Activated CD4-positive, alpha-beta T cell treated with anti-CD3 and anti-CD28 coated beads, Interleukin-2, amount 50 U/mL, for 48 hours (primary cell): ENCODE results near the gene PPP1R13B.

ENCODE experiments used
- DNase-seq, 2 experiments: peaks; one replicate each; pipeline ENCODE4 v3.0.0-alpha.2; 2020

PPP1R13B gene

GRCh38 chr14:103710771-103711377 lies 136.5 kb downstream of the PPP1R13B start:
- no peak for DNase-seq

- DNase-seq = no peak
These were observed 137.6 kb downstream of the PPP1R13B start for GRCh38 chr14:103709814-103710213.

DNA sequence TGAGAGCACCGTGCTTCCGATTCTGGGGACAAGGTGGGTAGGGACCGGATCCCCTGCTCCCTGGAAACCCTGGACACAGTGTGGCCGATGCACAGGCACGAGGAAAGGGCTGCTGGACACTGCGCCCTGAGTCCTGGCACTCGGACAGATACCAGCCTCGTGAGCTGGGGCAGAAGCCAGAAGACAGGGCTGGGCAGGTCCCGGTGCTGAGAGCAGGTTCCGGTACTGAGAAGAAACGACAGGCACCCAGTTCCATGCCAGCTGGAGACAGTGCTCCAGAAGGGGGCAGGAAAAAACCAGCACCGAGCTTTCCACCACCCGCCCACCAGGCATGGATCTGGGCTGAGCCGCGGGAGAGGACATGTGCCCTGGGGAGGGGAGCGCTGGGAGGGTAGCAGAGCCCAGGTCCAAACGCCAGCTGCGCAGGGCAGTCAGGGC lies 138.6 kb downstream of the PPP1R13B start:
- no peak for DNase-seq

DNA sequence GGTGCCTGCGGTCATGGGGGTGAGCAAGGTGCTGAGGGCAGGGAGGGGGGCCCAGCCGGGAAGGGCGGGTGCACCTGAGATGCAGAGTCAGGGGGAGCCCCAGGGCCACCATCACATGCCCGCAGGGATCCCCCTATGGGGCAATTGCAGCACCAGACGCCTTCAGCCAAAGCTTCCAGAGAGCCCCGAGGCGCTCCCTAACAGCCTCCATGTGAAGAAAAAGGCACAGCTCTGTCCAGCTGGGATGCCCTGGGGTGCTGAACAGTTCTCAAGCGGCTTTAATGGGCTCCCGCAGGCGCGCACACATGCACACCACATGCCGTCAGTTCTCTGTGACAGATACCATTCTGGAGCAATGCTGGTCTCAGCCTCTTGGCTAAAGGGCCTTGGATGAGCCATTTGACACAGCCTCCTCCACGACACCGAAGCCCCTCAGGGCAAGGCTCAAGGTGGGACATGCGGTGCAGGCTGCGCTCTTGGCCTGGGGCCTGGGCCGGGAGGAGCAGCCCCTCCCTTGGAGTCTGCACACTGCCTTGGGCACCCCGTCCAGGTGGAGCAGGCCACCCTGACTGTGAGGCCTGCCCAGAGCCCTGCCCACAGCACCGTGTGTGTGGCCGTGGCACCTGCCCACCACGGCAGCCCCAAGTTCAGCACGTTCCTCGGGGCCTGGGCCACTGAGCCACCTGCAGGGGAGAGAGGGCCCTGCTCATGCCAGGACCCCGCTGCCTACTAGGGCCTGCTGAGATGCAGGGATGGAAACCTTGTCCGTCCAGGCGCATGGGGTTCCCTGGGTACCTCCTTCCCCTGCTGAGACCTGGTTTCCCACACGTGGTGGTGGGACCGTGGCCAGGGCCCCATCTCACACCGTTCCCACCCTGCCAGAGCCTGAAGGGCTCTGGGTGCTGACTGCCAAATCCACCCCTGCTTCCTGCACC lies 139.8 kb downstream of the PPP1R13B start:
- DNase-seq = no peak

- no peak for DNase-seq
These were observed 140.6 kb downstream of the PPP1R13B start for GRCh38 chr14:103706551-103707328.

DNA sequence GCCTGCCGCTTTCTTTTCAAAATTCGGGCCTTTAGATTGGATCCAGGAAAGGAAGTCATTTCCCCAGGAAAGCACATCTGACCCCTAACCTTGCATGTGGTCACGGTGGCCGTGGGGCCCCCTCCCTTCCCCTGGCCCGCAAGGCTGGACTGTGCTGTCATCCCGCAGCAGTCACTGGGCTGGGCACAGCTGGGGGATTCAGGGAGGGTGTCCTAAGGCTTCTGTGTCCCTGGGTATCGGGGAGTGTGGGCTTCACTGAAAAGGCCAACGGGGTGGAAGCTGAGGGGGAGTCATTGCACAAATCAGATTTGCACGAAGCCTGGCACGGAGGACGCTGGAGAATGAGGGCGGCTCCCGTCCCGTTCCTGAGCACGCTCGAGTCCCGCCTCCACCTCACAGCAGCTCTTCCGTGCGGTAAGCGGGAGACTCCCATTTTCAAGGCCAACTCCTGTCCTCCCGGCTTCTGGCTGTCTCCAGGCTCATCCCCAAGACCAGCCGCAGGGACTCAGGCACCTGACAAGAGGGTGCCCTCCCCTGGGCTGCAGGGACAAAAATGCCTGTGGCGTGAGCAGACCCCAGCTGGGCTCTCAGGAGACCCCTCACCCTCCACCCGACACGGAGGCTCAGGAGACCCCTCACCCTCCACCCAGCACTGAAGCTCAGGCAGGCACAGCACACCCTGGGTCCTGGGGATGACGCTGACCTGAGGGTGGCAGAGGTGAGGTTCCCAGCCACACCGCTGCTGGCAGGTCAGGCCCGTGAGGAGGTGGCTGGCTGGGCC lies 141.7 kb downstream of the PPP1R13B start:
- DNase-seq = no peak

DNA sequence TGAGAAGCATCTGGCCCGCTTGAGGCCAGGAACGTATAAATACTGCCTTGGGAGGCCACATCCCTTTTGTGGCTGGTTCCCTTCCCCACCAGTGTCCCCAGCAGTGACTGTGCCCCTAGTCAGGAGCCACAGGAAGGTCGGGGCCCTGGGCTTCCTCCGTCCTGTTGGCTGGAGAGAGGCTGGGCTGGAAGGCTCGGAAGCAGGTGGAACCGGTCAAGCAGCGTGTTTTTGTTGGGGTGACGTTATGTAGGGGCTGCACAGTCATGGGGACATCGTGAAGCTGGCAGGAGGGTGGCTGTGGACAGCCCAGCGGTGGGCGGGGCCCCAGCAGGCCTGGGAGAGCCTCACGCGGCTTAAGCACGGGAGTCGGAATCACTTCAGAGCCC lies 142.3 kb downstream of the PPP1R13B start:
- DNase-seq = no peak

DNA sequence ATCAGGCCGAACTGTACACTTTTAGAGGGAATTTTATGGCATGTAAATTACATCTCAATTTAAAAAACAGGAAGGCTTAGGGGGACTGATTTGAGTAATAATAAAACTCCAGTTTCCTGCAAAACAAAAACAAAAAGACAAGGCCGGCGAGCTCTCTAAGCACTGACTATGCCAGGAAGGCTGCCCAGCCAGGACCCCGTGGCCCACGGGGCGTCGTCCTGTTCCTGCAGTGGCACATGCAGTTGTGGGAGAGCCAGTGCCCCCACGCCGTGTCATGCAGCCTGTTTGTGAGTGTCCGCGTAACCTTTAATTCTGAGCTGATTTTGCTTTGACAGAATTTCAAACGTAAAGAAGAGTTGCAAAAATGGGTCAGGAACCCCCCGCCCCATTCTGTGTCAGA lies 142.7 kb downstream of the PPP1R13B start:
- DNase-seq = no peak

GRCh38 chr14:103703433-103704385 lies 143.7 kb downstream of the PPP1R13B start:
- DNase-seq = no peak

- no peak for DNase-seq
These were observed 144.6 kb downstream of the PPP1R13B start for GRCh38 chr14:103702497-103703432.

DNA sequence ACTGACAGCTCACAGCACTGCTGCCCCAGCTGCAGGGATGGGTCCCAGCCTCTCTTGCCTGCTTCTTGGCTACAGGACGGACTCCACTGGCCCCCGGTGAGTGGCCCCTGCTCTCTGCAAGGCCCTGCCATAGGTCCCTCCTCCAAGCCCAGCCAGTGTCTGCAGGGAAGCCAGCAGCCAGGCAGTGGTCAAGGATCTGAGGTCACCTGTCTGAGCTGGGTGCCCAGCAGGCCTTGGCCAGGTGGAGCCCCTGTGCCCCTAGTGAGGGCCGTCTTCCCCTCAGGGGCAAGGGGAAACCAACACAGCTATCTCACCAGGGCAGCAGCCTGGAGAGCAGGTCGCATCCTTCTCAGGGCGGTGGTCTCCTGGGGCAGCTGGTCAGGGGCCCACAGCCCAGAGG lies 145.3 kb downstream of the PPP1R13B start:
- DNase-seq = no peak

DNA sequence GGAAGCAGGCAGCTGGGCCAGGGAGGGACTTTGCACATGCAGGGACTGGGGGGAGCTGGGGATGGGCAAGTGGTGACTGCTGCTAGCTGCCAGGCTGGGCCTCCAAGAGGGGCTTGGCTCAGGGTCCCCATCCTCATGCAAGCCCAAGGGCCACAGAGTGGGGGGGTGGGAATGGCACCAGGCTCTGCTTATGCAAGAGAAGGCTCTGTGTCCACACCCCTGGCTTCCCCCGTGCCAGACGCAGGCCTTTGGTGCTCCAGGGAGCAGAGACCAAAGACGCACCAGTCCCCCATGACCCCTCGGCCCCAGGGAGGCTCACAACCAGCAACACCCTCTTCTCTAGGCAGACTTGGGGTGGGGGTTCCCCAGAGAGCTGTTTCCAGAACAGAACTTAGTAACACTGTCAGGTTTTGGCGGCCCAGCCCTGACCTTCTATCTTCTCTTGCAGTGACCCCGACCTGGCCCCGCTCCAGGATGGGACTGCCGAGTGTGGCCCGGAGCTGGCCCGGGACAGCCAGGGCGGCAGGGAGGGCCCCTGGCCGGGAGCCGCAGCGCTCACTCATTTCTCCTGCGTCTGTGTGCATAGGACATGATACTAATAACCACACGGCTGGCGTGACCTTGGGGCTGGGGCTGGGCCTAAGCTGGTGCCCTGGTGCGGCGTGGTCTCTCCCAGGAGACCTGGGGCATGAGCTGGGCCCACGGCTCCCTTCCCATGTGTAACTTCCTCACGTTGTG lies 146.5 kb downstream of the PPP1R13B start:
- DNase-seq = no peak

GRCh38 chr14:103699901-103700752 lies 147.2 kb downstream of the PPP1R13B start:
- no peak for DNase-seq

DNA sequence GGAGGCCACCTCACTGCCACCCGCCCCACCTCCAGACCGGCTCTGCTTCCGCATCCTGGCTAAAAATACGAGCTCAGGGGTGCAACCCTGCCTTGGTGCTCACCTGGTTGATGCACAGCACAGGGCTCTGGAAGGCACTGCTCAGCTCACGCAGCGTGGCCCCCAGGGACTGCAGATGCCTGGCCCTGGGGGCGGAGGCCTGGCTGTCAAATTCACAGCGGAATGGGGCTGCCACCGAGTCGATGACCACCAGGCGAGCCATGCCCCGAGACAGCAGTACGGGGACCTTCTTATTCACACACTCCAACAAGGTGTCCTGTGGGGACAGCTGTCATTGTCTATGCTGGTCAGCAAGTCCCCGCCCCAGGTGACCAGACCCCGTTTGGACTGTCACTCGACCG lies 148.1 kb downstream of the PPP1R13B start:
- no peak for DNase-seq

DNA sequence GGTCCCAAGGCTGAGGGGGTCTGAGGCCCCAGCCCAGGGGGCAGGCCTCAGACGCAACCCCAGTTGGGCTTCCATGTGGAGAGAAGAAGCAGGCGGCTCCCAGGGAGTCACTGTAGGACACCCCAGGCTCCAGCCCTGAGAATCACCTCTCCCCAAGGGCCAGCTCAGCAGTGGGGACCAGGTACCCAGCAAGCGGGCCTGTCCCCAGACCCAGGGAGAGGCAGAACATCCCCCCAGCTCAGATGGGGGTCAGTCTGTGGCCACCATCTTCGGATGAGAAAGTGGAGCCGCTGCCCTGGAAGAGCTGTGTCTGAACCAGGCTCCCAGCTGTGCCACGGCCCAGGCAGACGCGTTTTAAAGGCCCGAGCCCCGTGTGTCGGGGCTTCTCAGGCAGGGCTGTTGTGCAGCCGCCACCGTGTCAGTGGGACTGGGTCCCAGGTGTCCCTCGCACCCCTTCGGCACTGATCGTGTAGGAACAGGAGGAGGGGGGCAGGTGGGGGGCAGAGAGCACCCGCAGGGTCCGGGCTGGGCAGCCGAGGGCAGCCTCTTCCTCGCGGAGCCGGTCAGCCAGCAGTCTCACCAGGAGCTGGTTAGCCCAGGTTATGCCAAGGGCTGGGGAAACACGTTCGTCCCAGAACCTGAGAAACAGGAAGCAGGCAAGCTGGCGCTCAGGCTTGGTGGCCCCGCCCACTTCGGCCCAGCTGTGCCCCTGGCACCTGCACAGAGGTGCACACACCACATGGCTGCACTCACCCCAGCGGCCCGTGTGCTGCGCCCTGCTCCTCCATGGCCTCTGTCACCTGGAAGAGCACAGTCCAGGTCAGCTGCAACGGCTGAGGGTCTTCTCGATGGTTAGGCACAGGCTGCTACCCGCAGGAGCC lies 148.8 kb downstream of the PPP1R13B start:
- no peak for DNase-seq

DNA sequence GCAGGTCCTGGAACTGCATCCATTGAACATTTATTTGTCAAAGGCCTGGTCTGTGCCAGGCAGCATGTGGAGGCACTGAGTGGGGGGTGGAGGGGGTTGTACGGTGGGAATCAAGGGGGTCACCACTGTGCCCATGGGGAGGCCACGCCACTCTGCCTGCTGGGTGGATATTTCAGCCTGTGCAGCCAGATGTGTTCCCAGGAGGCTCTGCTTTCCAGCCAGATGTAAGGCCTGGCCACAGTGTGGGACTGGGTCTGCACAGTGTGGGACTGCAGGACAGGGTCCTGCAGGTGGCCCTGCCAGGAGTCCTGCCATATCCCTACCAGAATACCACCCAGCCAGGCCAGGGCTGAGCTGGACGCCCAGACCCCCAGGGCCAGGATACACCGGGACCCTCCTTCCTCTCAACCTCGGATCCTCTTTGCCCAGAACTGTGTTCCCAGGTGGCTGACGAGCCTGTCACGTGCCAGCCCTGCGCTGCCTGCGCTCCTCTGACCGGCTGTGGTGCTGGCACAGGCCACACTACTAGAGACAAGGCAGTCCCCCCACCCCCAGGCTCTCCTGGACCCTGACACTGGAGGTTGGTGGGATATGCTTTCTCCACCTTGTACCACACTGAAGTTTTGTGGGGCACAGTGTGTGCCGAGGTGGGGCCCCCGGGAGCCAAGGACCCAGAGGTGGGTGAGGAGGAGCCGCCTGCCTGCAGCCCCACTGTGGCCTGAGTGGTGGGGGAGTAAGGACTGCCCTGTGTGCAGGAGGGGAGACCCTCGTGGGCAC lies 149.6 kb downstream of the PPP1R13B start:
- no peak for DNase-seq

DNA sequence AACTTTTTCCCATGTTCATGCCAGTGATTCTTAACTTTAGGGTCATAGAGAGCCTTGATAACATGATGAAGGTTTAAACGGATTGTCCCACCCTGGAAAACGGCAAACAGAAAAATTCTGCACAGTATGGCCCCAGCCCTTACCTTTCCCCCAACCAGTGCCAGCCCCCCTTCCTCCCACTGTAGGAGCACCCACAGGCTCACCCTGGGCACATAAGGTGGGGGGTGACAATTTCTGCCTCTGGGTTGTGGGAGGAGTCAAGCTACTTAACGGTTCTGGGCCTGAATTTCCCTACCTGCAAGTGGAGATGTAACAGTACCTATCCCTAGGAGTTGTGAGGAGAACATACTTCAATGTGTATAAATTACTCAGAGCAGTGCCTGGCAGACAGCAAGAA lies 150.2 kb downstream of the PPP1R13B start:
- DNase-seq = no peak
